Measurements from ENCODE around the gene ZNF117.

DNA sequence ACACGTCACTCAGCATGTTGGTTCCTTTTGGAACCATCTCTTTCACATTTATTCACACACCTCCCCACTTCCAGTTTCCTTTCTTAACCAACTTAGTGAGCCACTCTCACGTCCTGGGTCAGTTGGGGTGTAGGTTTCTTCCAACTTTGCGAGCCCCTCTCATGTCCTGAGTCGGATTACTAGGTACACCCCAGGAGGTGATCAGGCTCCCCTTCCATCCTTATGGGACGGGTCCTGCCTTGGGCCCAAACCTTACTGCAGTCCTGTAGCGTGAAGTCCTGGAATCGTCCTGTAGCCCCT, 8.0 kb upstream of the ZNF117 start:
- TF ChIP-seq GATA2 (IDR thresholded peaks at IDR 0.05; ENCODE audit: insufficient read depth, insufficient read length, low read depth, low read length) (no peak), CTCF (IDR thresholded peaks at IDR 0.05; ENCODE audit: extremely low read depth in 1 of 2, insufficient read depth in 1 of 2, low read depth in 1 of 2, low read length in 2 of 2) (no peak), POLR2A (IDR thresholded peaks at IDR 0.05; ENCODE audit: low read depth, low read length) (no peak)
